HEK293T (cell line): ENCODE data around the gene ABHD12.

Experiments
- FOXM1 ChIP-seq: fragments of 450-650 bp; IDR thresholded peaks from 2 replicates; pipeline ENCODE4 v1.6.1; 2017; ENCODE audit warnings: mild to moderate bottlenecking, borderline replicate concordance
- ZNF384 ChIP-seq: fragments of 450-650 bp; IDR thresholded peaks from 2 replicates; pipeline ENCODE4 v1.6.1; 2016

DNA sequence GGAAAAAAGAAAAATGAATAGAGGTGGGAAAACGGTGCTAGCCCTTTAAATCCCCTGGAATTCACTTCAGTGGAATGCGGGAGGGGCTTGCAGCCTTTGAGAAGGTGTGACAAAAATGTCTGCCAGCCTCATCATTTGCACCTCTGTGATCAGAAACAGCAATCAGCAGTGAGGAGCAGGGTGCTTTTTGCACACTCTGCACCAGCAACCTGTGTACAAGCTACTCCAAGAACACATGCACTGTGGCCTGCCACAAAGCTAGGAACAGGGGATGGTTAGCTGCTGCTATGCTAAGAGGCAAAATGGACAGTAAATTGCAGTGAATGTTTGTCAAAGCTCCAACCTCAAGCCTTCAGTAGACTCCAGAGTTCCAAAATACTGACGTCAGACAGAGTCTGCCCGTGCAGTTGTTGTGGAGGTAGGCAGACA, 46.5 kb upstream of the ABHD12 start:
- TF ChIP-seq ZNF384 (no peak), FOXM1 (no peak)
